GM23338 (cell line): Measurements from ENCODE around the gene SSH2. TPM values are rescaled to one million over a fixed set of nuclear protein-coding genes. Genes with fewer than 3 reads are reported as not detected.
A peak's percentile ranks its signal among the peaks of the same experiment; 100 is the strongest.

Experiments
- ATAC-seq: fragments of 200-7000 bp; cut with Tn5 transposase; 3 replicates; pipeline ENCODE4 v1.9.1; 2020
- DNase-seq: peaks from one replicate; pipeline ENCODE4 v3.0.0-alpha.2; 2015; ENCODE audit warnings: low spot score
- H2AFZ ChIP-seq: fragments of 200-600 bp; sonication (generic); 2 replicates; pipeline ENCODE4 v1.8.0; 2016; ENCODE audit warnings: antibody characterized with exemption, mild to moderate bottlenecking, moderate library complexity
- H3F3A ChIP-seq: fragments of 200-600 bp; sonication (generic); replicated peaks from 2 replicates; pipeline ENCODE4 v1.8.0; 2017; ENCODE audit warnings: antibody characterized with exemption, mixed run types, low read depth
- H3K27ac ChIP-seq: fragments of 200-600 bp; sonication (generic); 2 replicates; pipeline ENCODE4 v1.6.1; 2016; ENCODE audit warnings: low read depth
- H3K27me3 ChIP-seq: fragments of 200-600 bp; sonication (generic); 2 replicates; pipeline ENCODE4 v1.8.0; 2016; ENCODE audit warnings: mild to moderate bottlenecking, mixed run types, moderate library complexity; ENCODE audit not compliant: insufficient read depth
- H3K36me3 ChIP-seq: fragments of 200-600 bp; sonication (generic); 2 replicates; pipeline ENCODE4 v1.8.0; 2016; ENCODE audit warnings: mild to moderate bottlenecking; ENCODE audit not compliant: insufficient read depth
- H3K4me1 ChIP-seq: fragments of 200-600 bp; sonication (generic); 2 replicates; pipeline ENCODE4 v1.8.0; 2016; ENCODE audit warnings: mild to moderate bottlenecking, moderate library complexity; ENCODE audit not compliant: insufficient read depth
- H3K4me2 ChIP-seq: fragments of 200-600 bp; sonication (generic); 2 replicates; pipeline ENCODE4 v1.7.1; 2017; ENCODE audit warnings: mixed run types
- H3K4me3 ChIP-seq: fragments of 200-600 bp; sonication (generic); 2 replicates; pipeline ENCODE4 v1.6.1; 2016; ENCODE audit warnings: mixed run types
- H3K79me2 ChIP-seq: fragments of 200-600 bp; sonication (generic); replicated peaks from 2 replicates; pipeline ENCODE4 v1.8.0; 2017; ENCODE audit warnings: mild to moderate bottlenecking; ENCODE audit not compliant: insufficient read depth
- H3K9me2 ChIP-seq: fragments of 200-600 bp; sonication (generic); 2 replicates; pipeline ENCODE4 v1.8.0; 2017; ENCODE audit not compliant: insufficient read depth
- H4K20me1 ChIP-seq: fragments of 200-600 bp; sonication (generic); replicated peaks from 2 replicates; pipeline ENCODE4 v1.8.0; 2017; ENCODE audit warnings: mild to moderate bottlenecking; ENCODE audit not compliant: insufficient read depth
- H3K27ac Mint-ChIP-seq: 2 replicates; pipeline ENCODE4 v1.8.0; 2020; ENCODE audit warnings: inconsistent platforms, mild to moderate bottlenecking, moderate library complexity, mixed read lengths
- H3K27me3 Mint-ChIP-seq: 3 replicates; pipeline ENCODE4 v1.8.0; 2022; ENCODE audit warnings: low read depth, mild to moderate bottlenecking, moderate library complexity, mixed read lengths, inconsistent platforms; ENCODE audit not compliant: insufficient read depth, poor library complexity
- H3K36me3 Mint-ChIP-seq: 3 replicates; pipeline ENCODE4 v1.8.0; 2021; ENCODE audit warnings: low read depth, mild to moderate bottlenecking, inconsistent platforms, moderate library complexity, mixed read lengths
- H3K4me1 Mint-ChIP-seq: 3 replicates; pipeline ENCODE4 v1.8.0; 2020; ENCODE audit warnings: mild to moderate bottlenecking, inconsistent platforms, mixed read lengths
- H3K4me3 Mint-ChIP-seq: 3 replicates; pipeline ENCODE4 v1.8.0; 2021; ENCODE audit warnings: moderate library complexity, mild to moderate bottlenecking, inconsistent platforms, mixed read lengths
- H3K9me3 Mint-ChIP-seq: 3 replicates; pipeline ENCODE4 v1.8.0; 2020; ENCODE audit warnings: moderate library complexity, mild to moderate bottlenecking, inconsistent platforms, mixed read lengths
- CREB1 ChIP-seq: fragments of 250-450 bp; sonication (Bioruptor Pico); IDR thresholded peaks from 2 replicates; pipeline ENCODE4 v1.5.0; 2020; ENCODE audit warnings: low read depth, mild to moderate bottlenecking, moderate library complexity
- EZH2 ChIP-seq: fragments of 200-600 bp; sonication (generic); IDR thresholded peaks from one replicate; pipeline ENCODE4 v1.8.0; 2017; ENCODE audit warnings: antibody characterized with exemption, mild to moderate bottlenecking, low read depth; ENCODE audit not compliant: unreplicated experiment
- EZH2phosphoT487 ChIP-seq: fragments of 200-600 bp; sonication (generic); IDR thresholded peaks from one replicate; pipeline ENCODE4 v1.8.1; 2018; ENCODE audit warnings: antibody characterized with exemption; ENCODE audit not compliant: unreplicated experiment
- JUNB ChIP-seq: IDR thresholded peaks from one replicate; pipeline ENCODE4 v1.6.1; 2016; ENCODE audit warnings: antibody characterized with exemption; ENCODE audit not compliant: unreplicated experiment
- NANOG ChIP-seq: IDR thresholded peaks from 2 replicates; pipeline ENCODE4 v1.6.1; 2016; ENCODE audit warnings: antibody characterized with exemption, borderline replicate concordance
- POLR2AphosphoS5 ChIP-seq: IDR thresholded peaks from 2 replicates; pipeline ENCODE4 v1.6.1; 2016; ENCODE audit warnings: antibody characterized with exemption, low read depth
- STAT1 ChIP-seq: IDR thresholded peaks from one replicate; pipeline ENCODE4 v1.6.1; 2016; ENCODE audit warnings: antibody characterized with exemption; ENCODE audit not compliant: unreplicated experiment
- ZNF114 ChIP-seq: fragments of 250-450 bp; sonication (Bioruptor Pico); IDR thresholded peaks from 2 replicates; pipeline ENCODE4 v1.5.0; 2020; ENCODE audit warnings: mild to moderate bottlenecking, moderate library complexity
- ZNF331 ChIP-seq: fragments of 250-450 bp; sonication (Bioruptor Pico); IDR thresholded peaks from 2 replicates; pipeline ENCODE4 v1.5.0; 2020; ENCODE audit warnings: low read depth, mild to moderate bottlenecking, moderate library complexity
- polyA plus RNA-seq: library from polyadenylated mRNA; unstranded; fragments of >200 nt; fragmentation: Nextera tagmentation; extraction: Ambion mirVana; gene quantifications from 2 replicates; pipeline ENCODE4 v1.2.1, GENCODE V29; 2016
- total RNA-seq: library from RNA; depleted of rRNA; stranded (reverse); fragments of >200 nt; shearing (Covaris generic); gene quantifications from 2 replicates; pipeline ENCODE4 v1.2.3, GENCODE V29; 2014
- TF ChIP-seq, protein P1 (sequence below): fragments of 250-450 bp; sonication (Bioruptor Pico); IDR thresholded peaks from 2 replicates; pipeline ENCODE4 v1.5.0; 2020; ENCODE audit warnings: mild to moderate bottlenecking, moderate library complexity
- TF ChIP-seq, protein P2 (sequence below), 2 experiments: fragments of 200-600 bp in 1 of 2; sonication (generic) in 1 of 2; conservative IDR thresholded peaks; 2 replicates each; pipeline versions ENCODE4 v1.5.1 to v1.6.1; 2016 to 2017; ENCODE audit warnings: antibody characterized with exemption in 2 of 2, low read depth in 2 of 2, mild to moderate bottlenecking in 2 of 2, moderate library complexity in 1 of 2
- TF ChIP-seq, protein P3 (sequence below): IDR thresholded peaks from one replicate; pipeline ENCODE4 v1.6.1; 2018; ENCODE audit warnings: antibody characterized with exemption; ENCODE audit not compliant: unreplicated experiment
- TF ChIP-seq, protein P4 (sequence below): IDR thresholded peaks from 2 replicates; pipeline ENCODE4 v1.6.1; 2016; ENCODE audit warnings: antibody characterized with exemption

Gene SSH2
- total and polyA plus RNA-seq, 2 experiments from 2014 or later, result 9.9 to 12.1 TPM

DNA sequence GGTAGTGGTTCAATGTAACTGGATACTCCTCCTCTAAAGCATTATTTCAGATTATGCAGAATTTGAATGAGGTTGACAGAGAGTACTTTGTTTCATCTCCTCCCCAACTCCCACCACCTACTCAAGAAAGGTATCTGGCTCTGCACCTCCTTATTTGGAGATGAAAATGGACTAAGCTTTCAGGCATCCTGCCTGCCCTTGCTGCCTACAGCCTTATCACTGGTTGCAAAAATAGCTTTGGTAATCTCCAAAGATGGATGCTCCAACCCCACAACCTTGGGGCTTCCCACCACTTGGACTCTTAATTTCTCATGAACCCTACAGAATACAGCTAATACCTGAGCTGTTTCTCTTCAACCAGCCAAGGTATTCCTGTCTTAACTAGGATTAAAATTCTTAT lies 262.1 kb downstream of the SSH2 start:
- Histone ChIP-seq H3K9me2 (no peaks in the 10 kb centered on the region), H4K20me1 (no peaks in the 10 kb centered on the region), H3K27ac (no peak overlapping the region; the same call in 1 of the 2 replicates), H2AFZ (no peak overlapping the region), H3K4me2 (no peak overlapping the region), H3K36me3 (no peaks in the 10 kb centered on the region), H3K4me3 (no peak overlapping the region), H3K79me2 (no peaks in the 10 kb centered on the region), H3F3A (no peaks in the 10 kb centered on the region), H3K27me3 (no peaks in the 10 kb centered on the region), H3K4me1 (peaks cover 3% of the 10 kb centered on the region; the same call in 1 of the 2 replicates)
- DNase-seq (peak; percentile 14), ATAC-seq (peak; percentile 67)
- Mint-ChIP-seq H3K27ac (peak overlapping the region; percentile 85; the same call in 1 of the 2 replicates), H3K27me3 (peaks cover 2% of the 10 kb centered on the region), H3K36me3 (peaks cover 7% of the 10 kb centered on the region; the same call in 2 of the 3 replicates), H3K4me1 (peaks cover 12% of the 10 kb centered on the region), H3K9me3 (no peaks in the 10 kb centered on the region), H3K4me3 (no peak overlapping the region)
- TF ChIP-seq, protein P1, sequence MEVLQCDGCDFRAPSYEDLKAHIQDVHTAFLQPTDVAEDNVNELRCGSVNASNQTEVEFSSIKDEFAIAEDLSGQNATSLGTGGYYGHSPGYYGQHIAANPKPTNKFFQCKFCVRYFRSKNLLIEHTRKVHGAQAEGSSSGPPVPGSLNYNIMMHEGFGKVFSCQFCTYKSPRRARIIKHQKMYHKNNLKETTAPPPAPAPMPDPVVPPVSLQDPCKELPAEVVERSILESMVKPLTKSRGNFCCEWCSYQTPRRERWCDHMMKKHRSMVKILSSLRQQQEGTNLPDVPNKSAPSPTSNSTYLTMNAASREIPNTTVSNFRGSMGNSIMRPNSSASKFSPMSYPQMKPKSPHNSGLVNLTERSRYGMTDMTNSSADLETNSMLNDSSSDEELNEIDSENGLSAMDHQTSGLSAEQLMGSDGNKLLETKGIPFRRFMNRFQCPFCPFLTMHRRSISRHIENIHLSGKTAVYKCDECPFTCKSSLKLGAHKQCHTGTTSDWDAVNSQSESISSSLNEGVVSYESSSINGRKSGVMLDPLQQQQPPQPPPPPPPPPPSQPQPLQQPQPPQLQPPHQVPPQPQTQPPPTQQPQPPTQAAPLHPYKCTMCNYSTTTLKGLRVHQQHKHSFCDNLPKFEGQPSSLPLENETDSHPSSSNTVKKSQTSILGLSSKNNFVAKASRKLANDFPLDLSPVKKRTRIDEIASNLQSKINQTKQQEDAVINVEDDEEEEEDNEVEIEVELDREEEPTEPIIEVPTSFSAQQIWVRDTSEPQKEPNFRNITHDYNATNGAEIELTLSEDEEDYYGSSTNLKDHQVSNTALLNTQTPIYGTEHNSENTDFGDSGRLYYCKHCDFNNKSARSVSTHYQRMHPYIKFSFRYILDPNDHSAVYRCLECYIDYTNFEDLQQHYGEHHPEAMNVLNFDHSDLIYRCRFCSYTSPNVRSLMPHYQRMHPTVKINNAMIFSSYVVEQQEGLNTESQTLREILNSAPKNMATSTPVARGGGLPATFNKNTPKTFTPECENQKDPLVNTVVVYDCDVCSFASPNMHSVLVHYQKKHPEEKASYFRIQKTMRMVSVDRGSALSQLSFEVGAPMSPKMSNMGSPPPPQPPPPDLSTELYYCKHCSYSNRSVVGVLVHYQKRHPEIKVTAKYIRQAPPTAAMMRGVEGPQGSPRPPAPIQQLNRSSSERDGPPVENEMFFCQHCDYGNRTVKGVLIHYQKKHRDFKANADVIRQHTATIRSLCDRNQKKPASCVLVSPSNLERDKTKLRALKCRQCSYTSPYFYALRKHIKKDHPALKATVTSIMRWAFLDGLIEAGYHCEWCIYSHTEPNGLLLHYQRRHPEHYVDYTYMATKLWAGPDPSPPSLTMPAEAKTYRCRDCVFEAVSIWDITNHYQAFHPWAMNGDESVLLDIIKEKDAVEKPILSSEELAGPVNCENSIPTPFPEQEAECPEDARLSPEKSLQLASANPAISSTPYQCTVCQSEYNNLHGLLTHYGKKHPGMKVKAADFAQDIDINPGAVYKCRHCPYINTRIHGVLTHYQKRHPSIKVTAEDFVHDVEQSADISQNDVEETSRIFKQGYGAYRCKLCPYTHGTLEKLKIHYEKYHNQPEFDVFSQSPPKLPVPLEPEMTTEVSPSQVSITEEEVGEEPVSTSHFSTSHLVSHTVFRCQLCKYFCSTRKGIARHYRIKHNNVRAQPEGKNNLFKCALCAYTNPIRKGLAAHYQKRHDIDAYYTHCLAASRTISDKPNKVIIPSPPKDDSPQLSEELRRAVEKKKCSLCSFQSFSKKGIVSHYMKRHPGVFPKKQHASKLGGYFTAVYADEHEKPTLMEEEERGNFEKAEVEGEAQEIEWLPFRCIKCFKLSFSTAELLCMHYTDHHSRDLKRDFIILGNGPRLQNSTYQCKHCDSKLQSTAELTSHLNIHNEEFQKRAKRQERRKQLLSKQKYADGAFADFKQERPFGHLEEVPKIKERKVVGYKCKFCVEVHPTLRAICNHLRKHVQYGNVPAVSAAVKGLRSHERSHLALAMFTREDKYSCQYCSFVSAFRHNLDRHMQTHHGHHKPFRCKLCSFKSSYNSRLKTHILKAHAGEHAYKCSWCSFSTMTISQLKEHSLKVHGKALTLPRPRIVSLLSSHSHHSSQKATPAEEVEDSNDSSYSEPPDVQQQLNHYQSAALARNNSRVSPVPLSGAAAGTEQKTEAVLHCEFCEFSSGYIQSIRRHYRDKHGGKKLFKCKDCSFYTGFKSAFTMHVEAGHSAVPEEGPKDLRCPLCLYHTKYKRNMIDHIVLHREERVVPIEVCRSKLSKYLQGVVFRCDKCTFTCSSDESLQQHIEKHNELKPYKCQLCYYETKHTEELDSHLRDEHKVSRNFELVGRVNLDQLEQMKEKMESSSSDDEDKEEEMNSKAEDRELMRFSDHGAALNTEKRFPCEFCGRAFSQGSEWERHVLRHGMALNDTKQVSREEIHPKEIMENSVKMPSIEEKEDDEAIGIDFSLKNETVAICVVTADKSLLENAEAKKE (CRISPR knock-in tag), result no peak
- no peak for TF ChIP-seq EZH2phosphoT487
- TF ChIP-seq, protein P2, sequence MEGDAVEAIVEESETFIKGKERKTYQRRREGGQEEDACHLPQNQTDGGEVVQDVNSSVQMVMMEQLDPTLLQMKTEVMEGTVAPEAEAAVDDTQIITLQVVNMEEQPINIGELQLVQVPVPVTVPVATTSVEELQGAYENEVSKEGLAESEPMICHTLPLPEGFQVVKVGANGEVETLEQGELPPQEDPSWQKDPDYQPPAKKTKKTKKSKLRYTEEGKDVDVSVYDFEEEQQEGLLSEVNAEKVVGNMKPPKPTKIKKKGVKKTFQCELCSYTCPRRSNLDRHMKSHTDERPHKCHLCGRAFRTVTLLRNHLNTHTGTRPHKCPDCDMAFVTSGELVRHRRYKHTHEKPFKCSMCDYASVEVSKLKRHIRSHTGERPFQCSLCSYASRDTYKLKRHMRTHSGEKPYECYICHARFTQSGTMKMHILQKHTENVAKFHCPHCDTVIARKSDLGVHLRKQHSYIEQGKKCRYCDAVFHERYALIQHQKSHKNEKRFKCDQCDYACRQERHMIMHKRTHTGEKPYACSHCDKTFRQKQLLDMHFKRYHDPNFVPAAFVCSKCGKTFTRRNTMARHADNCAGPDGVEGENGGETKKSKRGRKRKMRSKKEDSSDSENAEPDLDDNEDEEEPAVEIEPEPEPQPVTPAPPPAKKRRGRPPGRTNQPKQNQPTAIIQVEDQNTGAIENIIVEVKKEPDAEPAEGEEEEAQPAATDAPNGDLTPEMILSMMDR (conservative IDR thresholded peaks at IDR 0.05; ENCODE audit: low read depth in 2 of 2), result no peak
- TF ChIP-seq ZNF331 (CRISPR knock-in tag), result no peak
- TF ChIP-seq, protein P3, sequence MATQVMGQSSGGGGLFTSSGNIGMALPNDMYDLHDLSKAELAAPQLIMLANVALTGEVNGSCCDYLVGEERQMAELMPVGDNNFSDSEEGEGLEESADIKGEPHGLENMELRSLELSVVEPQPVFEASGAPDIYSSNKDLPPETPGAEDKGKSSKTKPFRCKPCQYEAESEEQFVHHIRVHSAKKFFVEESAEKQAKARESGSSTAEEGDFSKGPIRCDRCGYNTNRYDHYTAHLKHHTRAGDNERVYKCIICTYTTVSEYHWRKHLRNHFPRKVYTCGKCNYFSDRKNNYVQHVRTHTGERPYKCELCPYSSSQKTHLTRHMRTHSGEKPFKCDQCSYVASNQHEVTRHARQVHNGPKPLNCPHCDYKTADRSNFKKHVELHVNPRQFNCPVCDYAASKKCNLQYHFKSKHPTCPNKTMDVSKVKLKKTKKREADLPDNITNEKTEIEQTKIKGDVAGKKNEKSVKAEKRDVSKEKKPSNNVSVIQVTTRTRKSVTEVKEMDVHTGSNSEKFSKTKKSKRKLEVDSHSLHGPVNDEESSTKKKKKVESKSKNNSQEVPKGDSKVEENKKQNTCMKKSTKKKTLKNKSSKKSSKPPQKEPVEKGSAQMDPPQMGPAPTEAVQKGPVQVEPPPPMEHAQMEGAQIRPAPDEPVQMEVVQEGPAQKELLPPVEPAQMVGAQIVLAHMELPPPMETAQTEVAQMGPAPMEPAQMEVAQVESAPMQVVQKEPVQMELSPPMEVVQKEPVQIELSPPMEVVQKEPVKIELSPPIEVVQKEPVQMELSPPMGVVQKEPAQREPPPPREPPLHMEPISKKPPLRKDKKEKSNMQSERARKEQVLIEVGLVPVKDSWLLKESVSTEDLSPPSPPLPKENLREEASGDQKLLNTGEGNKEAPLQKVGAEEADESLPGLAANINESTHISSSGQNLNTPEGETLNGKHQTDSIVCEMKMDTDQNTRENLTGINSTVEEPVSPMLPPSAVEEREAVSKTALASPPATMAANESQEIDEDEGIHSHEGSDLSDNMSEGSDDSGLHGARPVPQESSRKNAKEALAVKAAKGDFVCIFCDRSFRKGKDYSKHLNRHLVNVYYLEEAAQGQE, result no peak
- TF ChIP-seq CREB1 (CRISPR knock-in tag), result no peak
- TF ChIP-seq EZH2, result no peak
- TF ChIP-seq, protein P4, sequence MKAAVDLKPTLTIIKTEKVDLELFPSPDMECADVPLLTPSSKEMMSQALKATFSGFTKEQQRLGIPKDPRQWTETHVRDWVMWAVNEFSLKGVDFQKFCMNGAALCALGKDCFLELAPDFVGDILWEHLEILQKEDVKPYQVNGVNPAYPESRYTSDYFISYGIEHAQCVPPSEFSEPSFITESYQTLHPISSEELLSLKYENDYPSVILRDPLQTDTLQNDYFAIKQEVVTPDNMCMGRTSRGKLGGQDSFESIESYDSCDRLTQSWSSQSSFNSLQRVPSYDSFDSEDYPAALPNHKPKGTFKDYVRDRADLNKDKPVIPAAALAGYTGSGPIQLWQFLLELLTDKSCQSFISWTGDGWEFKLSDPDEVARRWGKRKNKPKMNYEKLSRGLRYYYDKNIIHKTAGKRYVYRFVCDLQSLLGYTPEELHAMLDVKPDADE, result no peak
- no peak for TF ChIP-seq STAT1
- TF ChIP-seq JUNB, result no peak
- no peak for TF ChIP-seq POLR2AphosphoS5
- no peak for TF ChIP-seq NANOG
- no peak for TF ChIP-seq ZNF114
